SK-N-SH (cell line): Measurements from ENCODE around the gene CDC42SE1. TPM values are rescaled to one million over a fixed set of nuclear protein-coding genes. Genes with fewer than 3 reads are reported as not detected.

Experiments used
- CTCF ChIA-PET: fragments of 300-600, 350-600 bp; formaldehyde crosslinking; extraction: SDS; loops from one replicate; lab custom pipeline; 2021; lab: Yijun Ruan, JAX
- POLR2A ChIA-PET: fragments of 350-600 bp; sonication (Branson Sonifier 250); formaldehyde crosslinking; extraction: SDS; loops from one replicate; lab custom pipeline; 2020; ENCODE audit warnings: antibody characterized with exemption, inconsistent platforms; lab: Yijun Ruan, JAX
- DNase-seq: peaks from one replicate; pipeline ENCODE4 v3.0.0; 2012
- H2AFZ ChIP-seq: fragments of 200-600 bp; sonication (generic); 2 replicates; pipeline ENCODE4 v1.8.1; 2016; ENCODE audit warnings: antibody characterized with exemption, mild to moderate bottlenecking, low read depth
- H3F3A ChIP-seq: fragments of 200-600 bp; sonication (generic); replicated peaks from 2 replicates; pipeline ENCODE3; 2016; ENCODE audit warnings: antibody characterized with exemption, mild to moderate bottlenecking; ENCODE audit not compliant: insufficient read depth
- H3K27ac ChIP-seq, 2 experiments: fragments of 200-500 bp in 1 of 2; fragments of 200-600 bp in 1 of 2; sonication (Bioruptor generic) in 1 of 2; sonication (generic), shearing (Covaris generic) in 1 of 2; 2 replicates each; pipeline versions ENCODE4 v1.5.1 to v1.6.1; 2014 to 2016; ENCODE audit warnings: low read depth in 2 of 2, inconsistent platforms in 1 of 2, low read length in 1 of 2, mild to moderate bottlenecking in 1 of 2, mixed read lengths in 1 of 2
- H3K27me3 ChIP-seq: fragments of 200-600 bp; sonication (generic), shearing (Covaris generic); 2 replicates; pipeline ENCODE4 v1.6.1; 2016; ENCODE audit warnings: mixed run types; ENCODE audit not compliant: insufficient read depth
- H3K36me3 ChIP-seq, 2 experiments: fragments of 200-500 bp in 1 of 2; fragments of 200-600 bp in 1 of 2; sonication (Bioruptor generic) in 1 of 2; sonication (generic) in 1 of 2; replicated peaks in 1 of 2; 2 replicates each; pipeline versions ENCODE3 to v1.5.1; 2014 to 2016; ENCODE audit warnings: low read length in 1 of 2, mild to moderate bottlenecking in 1 of 2; ENCODE audit not compliant: insufficient read depth in 2 of 2, control insufficient read depth in 1 of 2
- H3K4me1 ChIP-seq, 2 experiments: fragments of 200-500 bp in 1 of 2; fragments of 200-600 bp in 1 of 2; sonication (Bioruptor generic) in 1 of 2; sonication (generic), shearing (Covaris generic) in 1 of 2; 2 replicates each; pipeline versions ENCODE4 v1.5.1 to v1.6.1; 2014 to 2016; ENCODE audit warnings: low read depth in 1 of 2, low read length in 1 of 2, mixed run types in 1 of 2; ENCODE audit not compliant: insufficient read depth in 2 of 2, control insufficient read depth in 1 of 2
- H3K4me2 ChIP-seq: fragments of 200-600 bp; sonication (generic), shearing (Covaris generic); 2 replicates; pipeline ENCODE4 v1.6.1; 2017; ENCODE audit warnings: mixed run types
- H3K4me3 ChIP-seq, 2 experiments: fragments of 200-500 bp in 1 of 2; fragments of 200-600 bp in 1 of 2; sonication (Bioruptor generic) in 1 of 2; sonication (generic), shearing (Covaris generic) in 1 of 2; 2 replicates each; pipeline versions ENCODE4 v1.5.1 to v1.8.1; 2014 to 2016; ENCODE audit warnings: low read depth in 2 of 2, inconsistent platforms in 1 of 2, low read length in 1 of 2, mild to moderate bottlenecking in 1 of 2, mixed read lengths in 1 of 2, moderate library complexity in 1 of 2
- H3K79me2 ChIP-seq: fragments of 200-600 bp; sonication (generic); 2 replicates; pipeline ENCODE4 v1.8.1; 2017; ENCODE audit warnings: mild to moderate bottlenecking; ENCODE audit not compliant: insufficient read depth
- H3K9ac ChIP-seq: fragments of 200-600 bp; sonication (generic); 2 replicates; pipeline ENCODE4 v1.6.1; 2017; ENCODE audit warnings: mixed run types
- H3K9me2 ChIP-seq: fragments of 200-600 bp; sonication (generic); 2 replicates; pipeline ENCODE4 v1.6.1; 2017; ENCODE audit warnings: mixed run types
- H3K9me3 ChIP-seq: fragments of 200-600 bp; sonication (generic); 2 replicates; pipeline ENCODE4 v1.6.1; 2017; ENCODE audit warnings: mixed run types, mild to moderate bottlenecking, moderate library complexity
- H4K20me1 ChIP-seq: fragments of 200-600 bp; sonication (generic); 2 replicates; pipeline ENCODE4 v1.6.1; 2017; ENCODE audit warnings: mild to moderate bottlenecking, mixed run types; ENCODE audit not compliant: insufficient read depth
- CHD2 ChIP-seq: fragments of 150-350 bp; IDR thresholded peaks from 2 replicates; pipeline ENCODE4 v1.6.1; 2018; ENCODE audit warnings: low read length; ENCODE audit not compliant: partially characterized antibody
- ELF1 ChIP-seq: IDR thresholded peaks from 2 replicates; pipeline ENCODE4 v1.4.0; 2012
- EP300 ChIP-seq, 2 experiments: IDR thresholded peaks; 2 replicates each; pipeline versions ENCODE4 v1.4.0 to v1.6.1; 2012; ENCODE audit warnings: borderline replicate concordance in 1 of 2, low read depth in 1 of 2, low read length in 1 of 2
- FOSL2 ChIP-seq: IDR thresholded peaks from 2 replicates; pipeline ENCODE4 v1.4.0; 2012; ENCODE audit warnings: low read depth, mild to moderate bottlenecking, moderate library complexity, borderline replicate concordance
- FOXM1 ChIP-seq: IDR thresholded peaks from 2 replicates; pipeline ENCODE4 v1.4.0; 2012; ENCODE audit warnings: low read depth, mild to moderate bottlenecking
- JUND ChIP-seq: IDR thresholded peaks from 2 replicates; pipeline ENCODE4 v1.4.0; 2012
- MXI1 ChIP-seq: IDR thresholded peaks from 2 replicates; pipeline ENCODE4 v1.6.1; 2012; ENCODE audit warnings: mild to moderate bottlenecking, low read depth, low read length, improper control_type of control experiment
- NFIC ChIP-seq: IDR thresholded peaks from 2 replicates; pipeline ENCODE4 v1.4.0; 2012; ENCODE audit warnings: borderline replicate concordance
- NRF1 ChIP-seq: IDR thresholded peaks from 2 replicates; pipeline ENCODE4 v1.6.1; 2012; ENCODE audit warnings: low read depth, mild to moderate bottlenecking, low read length
- RFX5 ChIP-seq: IDR thresholded peaks from 2 replicates; pipeline ENCODE4 v1.6.1; 2012; ENCODE audit warnings: mild to moderate bottlenecking, improper control_type of control experiment, low read length
- SIN3A ChIP-seq: IDR thresholded peaks from 2 replicates; pipeline ENCODE4 v1.6.1; 2012; ENCODE audit warnings: low read depth, mild to moderate bottlenecking, low read length, moderate library complexity, borderline replicate concordance
- SMC3 ChIP-seq: IDR thresholded peaks from 2 replicates; pipeline ENCODE4 v1.6.1; 2012; ENCODE audit warnings: low read depth, low read length, improper control_type of control experiment
- TAF1 ChIP-seq: IDR thresholded peaks from 2 replicates; pipeline ENCODE4 v1.6.1; 2012; ENCODE audit warnings: low read depth, mild to moderate bottlenecking, low read length, moderate library complexity, borderline replicate concordance
- YY1 ChIP-seq: IDR thresholded peaks from 2 replicates; pipeline ENCODE4 v1.4.0; 2012; ENCODE audit warnings: low read depth, mild to moderate bottlenecking
- WGBS: methylation state at CpG from one replicate; pipeline ENCODE4 v1.1.6; 2017; ENCODE audit warnings: low lambda C conversion rate; 5-methylcytosine and 5-hydroxymethylcytosine counted together
- polyA plus RNA-seq, 3 experiments: library from polyadenylated mRNA; depleted of rRNA; stranded (reverse); fragments of >200 nt; gene quantifications; 2 replicates each; pipeline ENCODE4 v1.2.3, GENCODE V29; 2012
- TF ChIP-seq, protein P1 (sequence below): IDR thresholded peaks from 2 replicates; pipeline ENCODE4 v1.4.0; 2012; ENCODE audit warnings: low read depth, borderline replicate concordance
- TF ChIP-seq, protein P2 (sequence below): fragments of 150-350 bp; IDR thresholded peaks from 2 replicates; pipeline ENCODE4 v1.6.1; 2017; ENCODE audit warnings: antibody characterized with exemption, low read length, low read depth, borderline replicate concordance
- TF ChIP-seq, protein P3 (sequence below): fragments of 200-600 bp; sonication (generic); IDR thresholded peaks from 2 replicates; pipeline ENCODE4 v1.6.1; 2017; ENCODE audit warnings: antibody characterized with exemption, mild to moderate bottlenecking, moderate library complexity
- TF ChIP-seq, protein P4 (sequence below): IDR thresholded peaks from 2 replicates; pipeline ENCODE4; 2012
- TF ChIP-seq, protein P5 (sequence below): IDR thresholded peaks from 2 replicates; pipeline ENCODE4 v1.4.0; 2012; ENCODE audit warnings: low read depth

The CDC42SE1 gene
- polyA plus RNA-seq, 1 of the 3 experiments (the other 2 are of a cell fraction), result 47.8 TPM

- Histone ChIP-seq H3K9ac (peak overlapping the region; percentile 75; the same call in 1 of the 2 replicates), H3K4me3 (peak overlapping the region; percentile 73 to 77), H3K4me1 (peaks cover 0 to 12% of the 10 kb centered on the region in 2 experiments; a peak in 2 of 4 replicates), H3K27me3 (no peaks in the 10 kb centered on the region), H3K27ac (peak overlapping the region; percentile 70 to 95; a peak in 3 of 4 replicates), H2AFZ (no peak overlapping the region), H3K36me3 (peaks cover 26 to 33% of the 10 kb centered on the region in 2 experiments), H3F3A (peaks cover 34% of the 10 kb centered on the region), H3K9me3 (no peaks in the 10 kb centered on the region), H3K4me2 (peak overlapping the region; percentile 95), H4K20me1 (no peaks in the 10 kb centered on the region), H3K9me2 (no peaks in the 10 kb centered on the region), H3K79me2 (peaks cover 15% of the 10 kb centered on the region; the same call in 1 of the 2 replicates)
- TF ChIP-seq SMC3, result peak; percentile 18; the same call in 1 of the 2 replicates
- no peak for TF ChIP-seq JUND
- TF ChIP-seq YY1, result no peak
- TF ChIP-seq NRF1, result no peak
- TF ChIP-seq, protein P1, sequence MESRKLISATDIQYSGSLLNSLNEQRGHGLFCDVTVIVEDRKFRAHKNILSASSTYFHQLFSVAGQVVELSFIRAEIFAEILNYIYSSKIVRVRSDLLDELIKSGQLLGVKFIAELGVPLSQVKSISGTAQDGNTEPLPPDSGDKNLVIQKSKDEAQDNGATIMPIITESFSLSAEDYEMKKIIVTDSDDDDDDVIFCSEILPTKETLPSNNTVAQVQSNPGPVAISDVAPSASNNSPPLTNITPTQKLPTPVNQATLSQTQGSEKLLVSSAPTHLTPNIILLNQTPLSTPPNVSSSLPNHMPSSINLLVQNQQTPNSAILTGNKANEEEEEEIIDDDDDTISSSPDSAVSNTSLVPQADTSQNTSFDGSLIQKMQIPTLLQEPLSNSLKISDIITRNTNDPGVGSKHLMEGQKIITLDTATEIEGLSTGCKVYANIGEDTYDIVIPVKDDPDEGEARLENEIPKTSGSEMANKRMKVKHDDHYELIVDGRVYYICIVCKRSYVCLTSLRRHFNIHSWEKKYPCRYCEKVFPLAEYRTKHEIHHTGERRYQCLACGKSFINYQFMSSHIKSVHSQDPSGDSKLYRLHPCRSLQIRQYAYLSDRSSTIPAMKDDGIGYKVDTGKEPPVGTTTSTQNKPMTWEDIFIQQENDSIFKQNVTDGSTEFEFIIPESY, result no peak
- TF ChIP-seq, protein P2, sequence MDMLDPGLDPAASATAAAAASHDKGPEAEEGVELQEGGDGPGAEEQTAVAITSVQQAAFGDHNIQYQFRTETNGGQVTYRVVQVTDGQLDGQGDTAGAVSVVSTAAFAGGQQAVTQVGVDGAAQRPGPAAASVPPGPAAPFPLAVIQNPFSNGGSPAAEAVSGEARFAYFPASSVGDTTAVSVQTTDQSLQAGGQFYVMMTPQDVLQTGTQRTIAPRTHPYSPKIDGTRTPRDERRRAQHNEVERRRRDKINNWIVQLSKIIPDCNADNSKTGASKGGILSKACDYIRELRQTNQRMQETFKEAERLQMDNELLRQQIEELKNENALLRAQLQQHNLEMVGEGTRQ, result no peak
- ChIA-PET POLR2A (interaction anchor here (1.1 to 3.5 kb wide), 3 partner anchors 10 to 49 kb away, joined by 3 to 24 read pairs (median 9); partner anchors contain the start of genes CDC42SE1, MINDY1 and MLLT11), CTCF (interaction anchor here (0.6 to 4.4 kb wide), 10 partner anchors 11 to 96 kb away, joined by 3 to 67 read pairs (median 6); partner anchors contain the start of genes BNIPL, CDC42SE1, GABPB2 and MLLT11)
- WGBS, result 35% methylated on average over 3 of the region's 3 CpGs
- peak; percentile 86 for DNase-seq
These were observed 10.8 kb downstream of the CDC42SE1 start for GRCh38 chr1:151048645-151049032.

DNA sequence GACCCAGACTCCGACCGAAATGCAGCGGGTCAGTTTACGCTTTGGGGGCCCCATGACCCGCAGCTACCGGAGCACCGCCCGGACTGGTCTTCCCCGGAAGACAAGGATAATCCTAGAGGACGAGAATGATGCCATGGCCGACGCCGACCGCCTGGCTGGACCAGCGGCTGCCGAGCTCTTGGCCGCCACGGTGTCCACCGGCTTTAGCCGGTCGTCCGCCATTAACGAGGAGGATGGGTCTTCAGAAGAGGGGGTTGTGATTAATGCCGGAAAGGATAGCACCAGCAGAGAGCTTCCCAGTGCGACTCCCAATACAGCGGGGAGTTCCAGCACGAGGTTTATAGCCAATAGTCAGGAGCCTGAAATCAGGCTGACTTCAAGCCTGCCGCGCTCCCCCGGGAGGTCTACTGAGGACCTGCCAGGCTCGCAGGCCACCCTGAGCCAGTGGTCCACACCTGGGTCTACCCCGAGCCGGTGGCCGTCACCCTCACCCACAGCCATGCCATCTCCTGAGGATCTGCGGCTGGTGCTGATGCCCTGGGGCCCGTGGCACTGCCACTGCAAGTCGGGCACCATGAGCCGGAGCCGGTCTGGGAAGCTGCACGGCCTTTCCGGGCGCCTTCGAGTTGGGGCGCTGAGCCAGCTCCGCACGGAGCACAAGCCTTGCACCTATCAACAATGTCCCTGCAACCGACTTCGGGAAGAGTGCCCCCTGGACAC, 11.3 kb downstream of the CDC42SE1 start:
- 3% methylated on average over 22 of the region's 48 CpGs for WGBS
- H3K36me3 ChIP-seq, result peaks cover 20 to 29% of the 10 kb centered on the region in 2 experiments

More for the DNA sequence above, 11.3 kb downstream of the CDC42SE1 start:
- H3K27ac ChIP-seq, result peak overlapping the region; percentile 70 to 95
- H3K79me2 ChIP-seq, result peaks cover 15% of the 10 kb centered on the region; the same call in 1 of the 2 replicates
- peaks cover 29% of the 10 kb centered on the region for H3F3A ChIP-seq
- DNase-seq, result peak; percentile 79
- H3K9ac ChIP-seq, result peak overlapping the region; percentile 75
- peak overlapping the region; percentile 73 to 77 for H3K4me3 ChIP-seq
- ChIA-PET POLR2A (interaction anchor here (1.1 to 3.5 kb wide), 4 partner anchors 11 to 49 kb away, joined by 3 to 24 read pairs (median 6); partner anchors contain the start of genes CDC42SE1, MINDY1 and MLLT11), CTCF (interaction anchor here (0.6 to 4.4 kb wide), 17 partner anchors 9 to 792 kb away, joined by 3 to 67 read pairs (median 4); partner anchors contain the start of genes BNIPL, CDC42SE1, GABPB2 and MLLT11)
- H3K4me2 ChIP-seq, result peak overlapping the region; percentile 95
- H4K20me1 ChIP-seq, result no peaks in the 10 kb centered on the region
- TF ChIP-seq RFX5, result no peak
- TF ChIP-seq EP300 (IDR thresholded peaks at IDR 0.05; ENCODE audit: borderline replicate concordance in 1 of 2, low read depth in 1 of 2, low read length in 1 of 2), result no peak
- TF ChIP-seq NFIC, result no peak
- TF ChIP-seq CHD2, result no peak
- TF ChIP-seq, protein P3, sequence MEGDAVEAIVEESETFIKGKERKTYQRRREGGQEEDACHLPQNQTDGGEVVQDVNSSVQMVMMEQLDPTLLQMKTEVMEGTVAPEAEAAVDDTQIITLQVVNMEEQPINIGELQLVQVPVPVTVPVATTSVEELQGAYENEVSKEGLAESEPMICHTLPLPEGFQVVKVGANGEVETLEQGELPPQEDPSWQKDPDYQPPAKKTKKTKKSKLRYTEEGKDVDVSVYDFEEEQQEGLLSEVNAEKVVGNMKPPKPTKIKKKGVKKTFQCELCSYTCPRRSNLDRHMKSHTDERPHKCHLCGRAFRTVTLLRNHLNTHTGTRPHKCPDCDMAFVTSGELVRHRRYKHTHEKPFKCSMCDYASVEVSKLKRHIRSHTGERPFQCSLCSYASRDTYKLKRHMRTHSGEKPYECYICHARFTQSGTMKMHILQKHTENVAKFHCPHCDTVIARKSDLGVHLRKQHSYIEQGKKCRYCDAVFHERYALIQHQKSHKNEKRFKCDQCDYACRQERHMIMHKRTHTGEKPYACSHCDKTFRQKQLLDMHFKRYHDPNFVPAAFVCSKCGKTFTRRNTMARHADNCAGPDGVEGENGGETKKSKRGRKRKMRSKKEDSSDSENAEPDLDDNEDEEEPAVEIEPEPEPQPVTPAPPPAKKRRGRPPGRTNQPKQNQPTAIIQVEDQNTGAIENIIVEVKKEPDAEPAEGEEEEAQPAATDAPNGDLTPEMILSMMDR, result peak; percentile 61
- TF ChIP-seq FOSL2, result no peak
- peak; percentile 9; the same call in 1 of the 2 replicates for TF ChIP-seq TAF1
- TF ChIP-seq YY1, result peak; percentile 87
- TF ChIP-seq, protein P4, sequence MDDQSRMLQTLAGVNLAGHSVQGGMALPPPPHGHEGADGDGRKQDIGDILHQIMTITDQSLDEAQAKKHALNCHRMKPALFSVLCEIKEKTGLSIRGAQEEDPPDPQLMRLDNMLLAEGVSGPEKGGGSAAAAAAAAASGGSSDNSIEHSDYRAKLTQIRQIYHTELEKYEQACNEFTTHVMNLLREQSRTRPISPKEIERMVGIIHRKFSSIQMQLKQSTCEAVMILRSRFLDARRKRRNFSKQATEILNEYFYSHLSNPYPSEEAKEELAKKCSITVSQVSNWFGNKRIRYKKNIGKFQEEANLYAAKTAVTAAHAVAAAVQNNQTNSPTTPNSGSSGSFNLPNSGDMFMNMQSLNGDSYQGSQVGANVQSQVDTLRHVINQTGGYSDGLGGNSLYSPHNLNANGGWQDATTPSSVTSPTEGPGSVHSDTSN, result 0 out of 2 replicates have a peak, but pooled peaks have one; percentile 1
- no peak for TF ChIP-seq FOXM1
- TF ChIP-seq ELF1, result peak; percentile 9; the same call in 1 of the 2 replicates
- peak; percentile 20; the same call in 1 of the 2 replicates for TF ChIP-seq SIN3A
- peak; percentile 60; the same call in 1 of the 2 replicates for TF ChIP-seq MXI1
- TF ChIP-seq, protein P5, sequence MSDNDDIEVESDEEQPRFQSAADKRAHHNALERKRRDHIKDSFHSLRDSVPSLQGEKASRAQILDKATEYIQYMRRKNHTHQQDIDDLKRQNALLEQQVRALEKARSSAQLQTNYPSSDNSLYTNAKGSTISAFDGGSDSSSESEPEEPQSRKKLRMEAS, result peak; percentile 78
- no peaks in the 10 kb centered on the region for H3K27me3 ChIP-seq
- no peaks in the 10 kb centered on the region for H3K9me2 ChIP-seq
- H2AFZ ChIP-seq, result peak overlapping the region; percentile 98; the same call in 1 of the 2 replicates
- H3K4me1 ChIP-seq, result peaks cover 0 to 12% of the 10 kb centered on the region in 2 experiments; a peak in 2 of 4 replicates
- no peaks in the 10 kb centered on the region for H3K9me3 ChIP-seq
